GM18505 (cell line): ENCODE results near the gene PPP2R3C.
"Not testable (repeated sequence)": the region's sequence is repeated elsewhere in the genome, so short reads cannot be mapped to it uniquely, and the experiment has no call there.

ENCODE experiments used
- ATAC-seq: cut with Tn5 transposase; IDR thresholded peaks from one replicate; pipeline ENCODE4 v1.9.1; 2021; ENCODE audit not compliant: unreplicated experiment
- POLR2A ChIP-seq: IDR thresholded peaks from 4 replicates; pipeline ENCODE4 v1.6.1; 2011; ENCODE audit warnings: borderline replicate concordance; ENCODE audit not compliant: insufficient read depth, insufficient read length; ENCODE audit errors: extremely low read depth

PPP2R3C gene

DNA sequence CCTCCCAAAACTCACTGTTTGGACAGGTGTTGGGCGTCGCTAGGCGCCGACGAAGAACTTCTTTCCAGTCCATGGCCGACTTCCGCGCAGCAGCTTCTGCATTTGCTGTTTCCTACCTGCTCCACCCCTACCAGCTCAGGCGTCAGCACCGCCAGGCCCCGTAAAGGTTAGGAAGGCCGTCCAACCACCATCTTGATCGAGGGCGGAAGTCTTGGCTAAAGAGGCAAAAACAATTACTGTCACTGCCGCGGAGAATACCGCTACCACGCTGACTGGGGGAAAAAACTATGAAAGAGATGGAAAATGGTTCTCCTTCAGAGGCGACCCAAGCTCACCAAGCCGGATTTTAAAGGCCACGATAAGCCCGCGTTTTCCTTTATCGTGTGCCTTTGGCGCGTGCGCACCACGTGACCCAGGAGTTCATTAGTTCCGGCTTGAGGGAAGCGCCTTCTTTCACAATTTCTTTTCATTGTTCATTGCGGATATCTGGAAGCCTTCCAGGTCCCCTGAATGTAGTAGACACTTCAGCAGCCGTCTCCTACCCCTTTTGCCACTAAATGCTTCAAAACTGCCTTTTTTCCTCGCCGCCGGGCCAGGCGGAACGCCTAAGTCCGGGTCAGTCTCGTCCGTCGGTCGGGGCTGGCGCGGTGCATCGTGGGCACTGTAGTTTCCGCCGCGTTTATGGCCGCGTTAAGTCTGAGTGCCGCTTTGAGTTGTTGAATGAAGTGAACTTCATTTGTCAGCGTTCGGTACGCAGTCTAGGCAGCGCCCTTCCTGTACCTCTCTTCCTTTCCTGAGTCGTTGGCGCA lies at the start of gene PPP2R3C, which contains the start of gene PRORP:
Gene PPP2R3C (minus strand): TSS at position 104 of the 809 bp plus-strand sequence. CDS start 31 bp downstream, at position 73.
Gene PRORP (plus strand): TSS at position 666 of the 809 bp plus-strand sequence. CDS start 694 bp downstream, outside the sequence.
- peak; percentile 87 for ATAC-seq
- peak; percentile 63 for TF ChIP-seq POLR2A

DNA sequence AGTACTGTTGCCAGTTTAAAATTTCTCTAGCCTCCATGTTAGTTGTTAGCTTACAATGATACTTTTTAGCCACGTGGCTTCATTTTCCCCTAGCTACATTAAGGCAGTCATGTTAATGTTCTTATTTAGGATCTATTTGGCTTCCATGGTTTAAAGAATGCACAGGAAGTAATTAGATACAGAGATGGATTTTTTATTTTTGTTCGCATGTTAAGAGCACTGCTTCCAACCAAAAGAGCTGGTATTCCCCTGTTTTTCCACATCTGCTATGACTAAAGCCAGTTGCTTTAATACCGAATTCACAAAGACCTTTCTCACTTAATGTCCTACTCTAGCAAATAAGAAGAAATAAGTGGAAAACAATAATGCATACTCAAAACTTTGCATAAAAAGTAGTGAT lies 45.7 kb upstream of the PPP2R3C start:
- ATAC-seq = no peak
- TF ChIP-seq POLR2A = no peak

GRCh38 chr14:35164849-35165248 lies 43.1 kb upstream of the PPP2R3C start:
- no peak for TF ChIP-seq POLR2A
- no peak for ATAC-seq

- ATAC-seq = no peak
- TF ChIP-seq POLR2A = no peak
These were observed 41.6 kb upstream of the PPP2R3C start for GRCh38 chr14:35163384-35163783.

GRCh38 chr14:35161231-35161630 lies 39.4 kb upstream of the PPP2R3C start:
- no peak for ATAC-seq
- TF ChIP-seq POLR2A = no peak

DNA sequence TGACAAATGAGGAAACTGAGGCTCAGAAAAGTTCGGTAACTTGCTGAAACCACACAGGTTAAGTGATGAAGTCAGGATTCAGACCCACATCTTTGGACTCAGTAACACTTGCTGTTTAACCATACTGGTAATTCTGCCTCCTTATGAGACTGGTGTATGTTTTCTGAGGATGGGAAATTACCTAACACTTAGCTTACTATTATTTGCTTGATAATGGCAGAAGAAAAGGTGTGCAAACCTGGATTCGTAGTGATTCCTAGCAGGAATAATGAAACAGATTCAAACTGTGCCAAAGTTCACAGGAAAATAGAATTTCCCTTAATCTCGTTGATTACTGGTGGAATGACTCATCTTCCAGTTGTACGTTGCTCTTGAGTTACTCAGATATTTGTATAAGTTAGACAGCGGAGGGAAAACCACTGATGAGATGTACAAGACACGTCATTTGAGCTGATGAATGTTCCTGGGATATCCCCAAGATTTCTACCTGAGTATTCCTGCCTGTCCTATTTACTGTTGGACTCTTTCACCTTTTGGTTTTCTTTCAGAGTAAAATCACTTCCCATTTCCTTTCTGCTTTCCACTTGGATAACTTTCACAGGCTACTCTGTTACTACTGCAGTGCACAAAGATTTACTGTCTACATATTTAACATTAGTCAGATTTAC lies 38.1 kb upstream of the PPP2R3C start:
- no peak for ATAC-seq
- no peak for TF ChIP-seq POLR2A

GRCh38 chr14:35158951-35159653 lies 37.3 kb upstream of the PPP2R3C start:
- ATAC-seq = no peak
- no peak for TF ChIP-seq POLR2A

DNA sequence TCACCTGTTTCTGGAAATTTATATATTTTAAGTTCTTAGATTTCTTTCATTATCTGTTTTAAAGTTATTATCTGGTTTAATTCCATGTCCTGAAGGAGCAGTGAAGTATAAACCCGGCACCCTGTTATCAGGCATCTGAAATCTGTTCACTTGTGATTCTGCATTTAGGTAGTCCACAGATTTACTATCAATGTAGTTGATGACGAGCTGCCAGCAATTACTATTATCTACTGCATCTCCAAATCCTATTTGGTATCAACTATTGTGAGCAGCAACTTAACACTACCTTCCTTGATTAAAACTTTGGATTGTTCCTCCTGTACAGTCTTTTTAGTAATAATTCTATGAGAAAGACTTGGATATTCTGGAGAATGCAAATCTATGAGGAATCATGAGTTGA lies 36.7 kb upstream of the PPP2R3C start:
- no peak for TF ChIP-seq POLR2A
- no peak for ATAC-seq

GRCh38 chr14:35155962-35156361 lies 34.2 kb upstream of the PPP2R3C start:
- ATAC-seq = no peak
- no peak for TF ChIP-seq POLR2A

GRCh38 chr14:35154016-35154415 lies 32.2 kb upstream of the PPP2R3C start:
- ATAC-seq = no peak

GRCh38 chr14:35152531-35152930 lies 30.7 kb upstream of the PPP2R3C start:
- not testable (repeated sequence) for ATAC-seq

More at GRCh38 chr14:35154016-35154415, 32.2 kb upstream of the PPP2R3C start:
- TF ChIP-seq POLR2A = no peak

DNA sequence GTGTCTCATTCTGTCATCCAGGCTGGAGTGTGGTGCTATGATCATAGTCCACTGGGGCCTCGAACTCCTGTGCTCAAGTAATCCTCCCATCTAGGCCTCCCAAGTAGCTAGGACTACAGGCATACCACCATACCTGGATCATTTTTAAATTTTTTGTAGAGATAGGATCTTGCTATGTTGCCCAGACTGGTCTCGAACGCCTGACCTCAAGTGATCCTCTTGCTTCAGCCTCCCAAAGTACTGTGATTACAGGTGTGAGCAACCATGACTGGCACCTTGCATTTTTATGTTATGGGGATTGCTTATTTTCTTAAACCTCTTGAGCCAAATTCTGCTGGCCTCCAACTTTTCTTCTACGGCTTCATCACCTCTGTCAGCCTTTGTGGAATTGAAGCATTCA lies 27.4 kb upstream of the PPP2R3C start:
- no peak for ATAC-seq
- TF ChIP-seq POLR2A = no peak

- no peak for ATAC-seq
- TF ChIP-seq POLR2A = no peak
These were observed 25.9 kb upstream of the PPP2R3C start for GRCh38 chr14:35147711-35148110.
